Cerebellar nuclear complex (tissue), 1 donor: ENCODE measurements around the gene FAM174B.

Experiments
- DNase-seq, 2 experiments: peaks; one replicate each; lab custom pipeline; 2025; lab: John Stamatoyannopoulos, UW

FAM174B gene

GRCh38 chr15:92569778-92570177 lies 85.8 kb downstream of the FAM174B start:
- no peak for DNase-seq
